Mucosa of descending colon (tissue), 3 donors: ENCODE data around the gene TSHZ2. TPM values are rescaled to one million over a fixed set of nuclear protein-coding genes. Genes with fewer than 3 reads are reported as not detected.

Experiments
- ATAC-seq: fragments of 200-7000 bp; cut with Tn5 transposase; one replicate; pipeline ENCODE4 v1.9.1; 2020; ENCODE audit warnings: mild to moderate bottlenecking, moderate library complexity
- DNase-seq, 3 donors: peaks; one replicate each; pipeline ENCODE4 v3.0.0-alpha.2; 2020
- H3K36me3 ChIP-seq: fragments of 200-600 bp; one replicate; pipeline ENCODE4 v1.8.0; 2021; ENCODE audit warnings: low read depth, mild to moderate bottlenecking
- H3K4me1 ChIP-seq: fragments of 200-600 bp; one replicate; pipeline ENCODE4 v1.8.0; 2021; ENCODE audit warnings: low read depth, mild to moderate bottlenecking
- H3K4me3 ChIP-seq: fragments of 200-600 bp; one replicate; pipeline ENCODE4 v1.8.0; 2021; ENCODE audit warnings: mild to moderate bottlenecking
- H3K9me3 ChIP-seq: fragments of 200-600 bp; one replicate; pipeline ENCODE4 v1.8.0; 2021; ENCODE audit warnings: mild to moderate bottlenecking
- CTCF ChIP-seq: fragments of 200-600 bp; IDR thresholded peaks from one replicate; pipeline ENCODE4 v1.8.0; 2022; ENCODE audit warnings: antibody characterized with exemption, mild to moderate bottlenecking
- intact Hi-C, 2 donors: fragments of 100-400 bp; cut with DNase I in 1 of 2; cut with micrococcal nuclease in 1 of 2; formaldehyde crosslinking; loops; one replicate each; pipeline versions ENCODE4 v1.11.0 to v1.11.1; 2022; cut with DNase I, micrococcal nuclease
- total RNA-seq, 3 donors: library from RNA; stranded (reverse); fragmentation: NEBNext Ultra II Directional in 2 of 3; extraction: Animal tissue kit (Norgen Biotek cat#: 25700) in 2 of 3; gene quantifications; one replicate each; pipeline versions ENCODE4 v1.2.1 to v1.2.4, GENCODE V29; 2021 to 2023
- donor health status: DM: no; HTN: no; CAD: no; lungs with moderate emphysema.
- donor health status: DM: no; HTN: no; CAD: no.
- donor health status: DM: no; HTN: yes; CAD: no.

Gene TSHZ2
- total RNA-seq, 3 donors from 2014 or later = 1.9 to 17.8 (median 3.6) TPM

- no peak for DNase-seq
- Histone ChIP-seq H3K9me3 (no peaks in the 10 kb centered on the region), H3K4me1 (peaks cover 3% of the 10 kb centered on the region), H3K36me3 (no peaks in the 10 kb centered on the region), H3K4me3 (no peak overlapping the region)
- no peak for TF ChIP-seq CTCF
- intact Hi-C loops = no loop called here
- ATAC-seq = no peak
These were observed 538.1 kb downstream of the TSHZ2 start for GRCh38 chr20:53510262-53510661.

- intact Hi-C loops = no loop called here
- no peak for DNase-seq
- Histone ChIP-seq H3K9me3 (no peaks in the 10 kb centered on the region), H3K4me1 (peaks cover 3% of the 10 kb centered on the region), H3K36me3 (no peaks in the 10 kb centered on the region), H3K4me3 (no peak overlapping the region)
- ATAC-seq = no peak
- TF ChIP-seq CTCF = no peak
These were observed 538.5 kb downstream of the TSHZ2 start for GRCh38 chr20:53510704-53511103.

- intact Hi-C loops = no loop called here
- DNase-seq (no peak), ATAC-seq (no peak)
- peaks cover 3% of the 10 kb centered on the region for H3K4me1 ChIP-seq
- H3K4me3 ChIP-seq = no peak overlapping the region
- H3K36me3 ChIP-seq = no peaks in the 10 kb centered on the region
- no peaks in the 10 kb centered on the region for H3K9me3 ChIP-seq
- TF ChIP-seq CTCF = no peak
These were observed 539.9 kb downstream of the TSHZ2 start for GRCh38 chr20:53512076-53512475.

- intact Hi-C loops = no loop called here
- ATAC-seq = no peak
These were observed 541.0 kb downstream of the TSHZ2 start for GRCh38 chr20:53513168-53513488.

GRCh38 chr20:53513489-53514298, 541.5 kb downstream of the TSHZ2 start:
- TF ChIP-seq CTCF = no peak
- intact Hi-C loops = no loop called here
- DNase-seq (peak in 2 of 3 donors; percentile 33 to 50), ATAC-seq (peak; percentile 85)
- Histone ChIP-seq H3K36me3 (no peaks in the 10 kb centered on the region), H3K4me3 (no peak overlapping the region), H3K9me3 (no peaks in the 10 kb centered on the region), H3K4me1 (peaks cover 3% of the 10 kb centered on the region)

More at GRCh38 chr20:53513168-53513488, 541.0 kb downstream of the TSHZ2 start:
- no peak for DNase-seq
- H3K36me3 ChIP-seq = no peaks in the 10 kb centered on the region
- H3K4me1 ChIP-seq = peaks cover 3% of the 10 kb centered on the region
- no peak for TF ChIP-seq CTCF
- H3K4me3 ChIP-seq = no peak overlapping the region
- H3K9me3 ChIP-seq = no peaks in the 10 kb centered on the region
